Mesenchymal stem cell (in vitro differentiated cells and primary cell): ENCODE data around the gene C1orf87.
A peak's percentile ranks its signal among the peaks of the same experiment; 100 is the strongest.

Source experiments
- DNase-seq: peaks from one replicate; pipeline ENCODE4 v3.0.0-alpha.2; 2013
- H2AFZ ChIP-seq: one replicate; pipeline ENCODE4 v1.6.1; 2013; ENCODE audit warnings: low read depth, mild to moderate bottlenecking, control low read depth, inconsistent platforms, low read length, moderate library complexity
- H2AK5ac ChIP-seq: 2 replicates; pipeline ENCODE4 v1.6.1; 2013; ENCODE audit warnings: low read length, moderate library complexity, mild to moderate bottlenecking, inconsistent platforms; ENCODE audit not compliant: severe bottlenecking
- H2BK120ac ChIP-seq: one replicate; pipeline ENCODE4 v1.6.1; 2013; ENCODE audit warnings: low read depth, mild to moderate bottlenecking, inconsistent platforms, low read length, moderate library complexity
- H2BK12ac ChIP-seq, 2 experiments: one replicate each; pipeline ENCODE4 v1.6.1; 2013; ENCODE audit warnings: inconsistent platforms in 2 of 2, low read length in 2 of 2, mild to moderate bottlenecking in 2 of 2, moderate library complexity in 2 of 2, control low read depth in 1 of 2
- H2BK15ac ChIP-seq: one replicate; pipeline ENCODE4 v1.6.1; 2013; ENCODE audit warnings: mild to moderate bottlenecking, low read depth, inconsistent platforms; ENCODE audit not compliant: poor library complexity, severe bottlenecking
- H2BK5ac ChIP-seq: 2 replicates; pipeline ENCODE4 v1.6.1; 2013; ENCODE audit warnings: low read depth, mild to moderate bottlenecking, low read length, control low read depth, inconsistent platforms; ENCODE audit not compliant: poor library complexity, severe bottlenecking
- H3K14ac ChIP-seq, 2 experiments: one replicate each; pipeline ENCODE4 v1.6.1; 2013; ENCODE audit warnings: inconsistent platforms in 2 of 2, low read length in 2 of 2, control low read depth in 1 of 2, mild to moderate bottlenecking in 1 of 2, moderate library complexity in 1 of 2
- H3K18ac ChIP-seq, 2 experiments: one replicate each; pipeline ENCODE4 v1.6.1; 2013; ENCODE audit warnings: inconsistent platforms in 2 of 2, low read length in 2 of 2, control low read depth in 1 of 2, low read depth in 1 of 2, mild to moderate bottlenecking in 1 of 2
- H3K23ac ChIP-seq, 2 experiments: one replicate each; pipeline ENCODE4 v1.6.1; 2013; ENCODE audit warnings: inconsistent platforms in 2 of 2, low read length in 2 of 2, mild to moderate bottlenecking in 2 of 2, moderate library complexity in 2 of 2, control low read depth in 1 of 2
- H3K27ac ChIP-seq: 2 replicates; pipeline ENCODE4 v1.5.1; 2013; ENCODE audit warnings: mild to moderate bottlenecking, moderate library complexity, low read length, control low read depth, inconsistent platforms; ENCODE audit not compliant: poor library complexity, severe bottlenecking
- H3K27me3 ChIP-seq, 2 experiments: 2 replicates each; pipeline versions ENCODE4 v1.6.1 to v1.7.0; 2013; ENCODE audit warnings: low read length in 2 of 2, mild to moderate bottlenecking in 2 of 2, moderate library complexity in 2 of 2, control low read depth in 1 of 2, inconsistent platforms in 1 of 2; ENCODE audit not compliant: control insufficient read depth in 1 of 2, insufficient read depth in 1 of 2
- H3K36me3 ChIP-seq, 2 experiments: 2 replicates each; pipeline versions ENCODE4 v1.6.1 to v1.7.0; 2013; ENCODE audit warnings: low read length in 2 of 2, control low read depth in 1 of 2, inconsistent platforms in 1 of 2, low read depth in 1 of 2, mild to moderate bottlenecking in 1 of 2; ENCODE audit not compliant: insufficient read depth in 2 of 2, control insufficient read depth in 1 of 2
- H3K4ac ChIP-seq, 2 experiments: one replicate each; pipeline ENCODE4 v1.6.1; 2013; ENCODE audit warnings: inconsistent platforms in 2 of 2, low read length in 2 of 2, mild to moderate bottlenecking in 2 of 2, moderate library complexity in 2 of 2, control low read depth in 1 of 2, low read depth in 1 of 2
- H3K4me1 ChIP-seq: 2 replicates; pipeline ENCODE4 v1.6.1; 2013; ENCODE audit warnings: low read depth, low read length, control low read depth; ENCODE audit not compliant: control insufficient read depth, insufficient read depth
- H3K4me2 ChIP-seq: 2 replicates; pipeline ENCODE4 v1.6.1; 2013; ENCODE audit warnings: low read length, mild to moderate bottlenecking, inconsistent platforms; ENCODE audit not compliant: poor library complexity, severe bottlenecking
- H3K4me3 ChIP-seq, 2 experiments: 2 replicates each; pipeline versions ENCODE4 v1.5.1 to v1.7.0; 2013; ENCODE audit warnings: low read length in 2 of 2, mild to moderate bottlenecking in 2 of 2, control low read depth in 1 of 2, low read depth in 1 of 2; ENCODE audit not compliant: insufficient read depth in 1 of 2
- H3K79me1 ChIP-seq: replicated peaks from 2 replicates; pipeline ENCODE4 v1.6.1; 2013; ENCODE audit warnings: mild to moderate bottlenecking, control low read depth, low read length, inconsistent platforms; ENCODE audit not compliant: poor library complexity, severe bottlenecking
- H3K9ac ChIP-seq: 2 replicates; pipeline ENCODE4 v1.7.0; 2013; ENCODE audit warnings: mild to moderate bottlenecking, low read length, moderate library complexity
- H3K9me3 ChIP-seq: 2 replicates; pipeline ENCODE4 v1.7.0; 2013; ENCODE audit warnings: mild to moderate bottlenecking, low read length; ENCODE audit not compliant: control insufficient read depth
- H4K8ac ChIP-seq: one replicate; pipeline ENCODE4 v1.6.1; 2013; ENCODE audit warnings: inconsistent platforms, mild to moderate bottlenecking, low read length, moderate library complexity
- H4K91ac ChIP-seq: one replicate; pipeline ENCODE4 v1.6.1; 2013; ENCODE audit warnings: mild to moderate bottlenecking, low read length, inconsistent platforms
- WGBS: methylation state at CpG from one replicate; pipeline ENCODE4 v1.1.7; 2013; ENCODE audit warnings: mixed read lengths; 5-methylcytosine and 5-hydroxymethylcytosine counted together

The C1orf87 gene

DNA sequence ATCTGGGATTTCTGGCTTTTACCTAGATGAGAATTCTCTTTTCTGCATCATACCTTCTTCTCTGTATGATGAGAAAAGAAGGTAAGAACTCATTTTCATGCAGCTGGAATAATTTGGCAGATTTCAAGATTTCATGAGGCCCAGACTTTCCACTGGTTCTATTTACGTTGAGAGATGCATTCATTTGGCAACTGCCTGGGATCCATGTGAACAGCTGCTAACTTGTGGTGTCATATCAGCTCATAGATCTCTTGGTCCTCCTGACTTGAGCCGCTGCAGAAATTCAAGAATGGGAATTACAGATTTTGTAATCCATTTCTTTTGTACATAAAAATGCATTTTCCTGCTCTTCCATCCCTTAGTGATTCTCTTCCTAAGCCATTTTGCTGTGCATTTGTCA, 17.1 kb upstream of the C1orf87 start:
- H2BK15ac ChIP-seq, result no peak overlapping the region
- H2BK120ac ChIP-seq, result no peak overlapping the region
- H3K9me3 ChIP-seq, result no peaks in the 10 kb centered on the region
- no peaks in the 10 kb centered on the region for H3K4me1 ChIP-seq
- H3K27me3 ChIP-seq, result no peaks in the 10 kb centered on the region
- no peak overlapping the region for H2BK12ac ChIP-seq
- no peak overlapping the region for H2BK5ac ChIP-seq
- H3K4ac ChIP-seq, result no peak overlapping the region
- WGBS, result 55% methylated on average over 1 of the region's 2 CpGs
- no peak overlapping the region for H3K9ac ChIP-seq
- H3K4me2 ChIP-seq, result no peak overlapping the region
- no peaks in the 10 kb centered on the region for H3K36me3 ChIP-seq
- no peak overlapping the region for H3K27ac ChIP-seq
- H3K18ac ChIP-seq, result no peak overlapping the region
- H4K91ac ChIP-seq, result no peak overlapping the region
- no peak overlapping the region for H2AK5ac ChIP-seq
- H2AFZ ChIP-seq, result no peak overlapping the region
- H4K8ac ChIP-seq, result no peak overlapping the region
- DNase-seq, result no peak
- no peak overlapping the region for H3K23ac ChIP-seq
- H3K79me1 ChIP-seq, result no peaks in the 10 kb centered on the region
- H3K4me3 ChIP-seq, result no peak overlapping the region
- H3K14ac ChIP-seq, result no peak overlapping the region

DNA sequence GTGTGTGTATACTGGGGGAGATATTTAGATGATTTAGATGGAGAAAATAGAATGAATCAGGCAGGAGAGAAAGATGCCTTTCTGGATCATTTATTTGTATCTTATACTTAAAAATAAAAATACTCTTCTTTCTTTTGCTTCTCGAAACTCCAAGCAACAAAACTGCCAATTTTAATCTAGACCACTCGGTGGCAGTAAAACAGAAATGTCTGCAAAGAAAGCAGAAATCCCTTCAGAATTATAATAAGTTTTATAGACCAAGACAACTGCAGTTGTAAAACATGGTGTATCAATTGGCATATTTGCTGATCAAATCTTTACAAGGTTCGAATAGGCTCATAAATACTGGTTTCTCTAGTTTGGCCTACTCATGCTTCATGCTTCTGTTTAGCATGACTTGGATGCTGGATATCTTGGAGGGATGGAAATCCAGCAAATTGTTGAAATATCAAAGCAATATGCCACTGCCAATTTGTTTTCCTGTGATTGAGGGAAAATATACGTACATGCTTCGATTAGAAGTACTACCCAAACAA, 15.1 kb upstream of the C1orf87 start:
- Histone ChIP-seq H2BK12ac (no peak overlapping the region), H3K79me1 (no peaks in the 10 kb centered on the region), H3K4me1 (no peaks in the 10 kb centered on the region), H3K23ac (no peak overlapping the region), H3K18ac (no peak overlapping the region), H3K27ac (no peak overlapping the region), H3K36me3 (no peaks in the 10 kb centered on the region), H3K27me3 (no peaks in the 10 kb centered on the region), H3K14ac (no peak overlapping the region), H3K4me2 (no peak overlapping the region), H2BK120ac (no peak overlapping the region), H4K8ac (no peak overlapping the region), H2AFZ (no peak overlapping the region), H2BK15ac (no peak overlapping the region), H2AK5ac (no peak overlapping the region), H3K4ac (no peak overlapping the region), H3K9me3 (no peaks in the 10 kb centered on the region), H2BK5ac (no peak overlapping the region), H3K4me3 (no peak overlapping the region), H3K9ac (no peak overlapping the region), H4K91ac (no peak overlapping the region)
- 92% methylated on average over 5 of the region's 5 CpGs for WGBS
- DNase-seq, result no peak

DNA sequence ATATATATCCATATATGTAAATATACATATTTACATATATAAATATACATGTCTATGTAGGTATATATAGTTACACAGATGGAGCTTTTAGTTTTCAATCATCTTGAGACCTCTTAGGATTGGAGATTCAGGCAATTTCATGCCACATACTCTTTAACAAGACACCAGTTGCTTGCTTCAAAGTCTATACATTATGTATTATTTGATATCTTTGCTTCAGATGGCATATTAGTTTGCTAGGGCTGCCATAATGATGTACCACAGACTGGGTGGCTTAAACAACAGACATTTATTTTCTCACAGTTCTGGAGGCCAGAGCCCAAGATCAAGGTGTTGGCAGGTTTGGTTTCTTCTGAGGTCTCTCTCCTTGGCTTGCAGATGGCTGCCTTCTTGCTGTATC, 14.1 kb upstream of the C1orf87 start:
- no peak overlapping the region for H2BK120ac ChIP-seq
- no peak overlapping the region for H3K27ac ChIP-seq
- no peak overlapping the region for H2BK12ac ChIP-seq
- H3K4me2 ChIP-seq, result no peak overlapping the region
- H2BK15ac ChIP-seq, result no peak overlapping the region
- H3K4me1 ChIP-seq, result no peaks in the 10 kb centered on the region
- no peak overlapping the region for H3K18ac ChIP-seq
- H3K14ac ChIP-seq, result no peak overlapping the region
- H3K23ac ChIP-seq, result no peak overlapping the region
- H3K36me3 ChIP-seq, result no peaks in the 10 kb centered on the region
- H3K4me3 ChIP-seq, result no peak overlapping the region
- H3K9me3 ChIP-seq, result no peaks in the 10 kb centered on the region
- no peak overlapping the region for H4K91ac ChIP-seq
- no peak overlapping the region for H2BK5ac ChIP-seq
- no peak overlapping the region for H3K4ac ChIP-seq
- H4K8ac ChIP-seq, result no peak overlapping the region
- H3K9ac ChIP-seq, result no peak overlapping the region
- no peak overlapping the region for H2AFZ ChIP-seq
- no peak overlapping the region for H2AK5ac ChIP-seq
- no peak for DNase-seq
- no peaks in the 10 kb centered on the region for H3K79me1 ChIP-seq
- H3K27me3 ChIP-seq, result no peaks in the 10 kb centered on the region

DNA sequence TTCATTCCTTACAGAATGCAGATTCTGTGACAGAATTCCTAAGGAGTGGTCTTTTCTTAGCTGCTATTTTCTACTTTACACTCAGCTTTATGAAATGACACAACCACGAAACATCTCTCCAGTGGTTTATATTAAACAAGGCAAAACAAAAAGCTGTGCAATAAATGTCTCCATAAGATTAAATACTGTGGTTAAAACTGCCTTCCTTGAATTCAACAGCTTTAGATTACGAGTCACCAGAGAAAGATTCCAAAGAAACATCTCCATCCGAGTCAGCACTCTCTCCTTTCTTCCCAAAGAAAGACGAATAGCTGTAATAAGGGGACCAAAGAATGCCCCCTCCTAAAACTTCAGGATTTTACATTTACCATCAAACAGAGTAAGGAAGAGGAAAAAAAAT, 4.6 kb upstream of the C1orf87 start:
- peak; percentile 22 for DNase-seq
- Histone ChIP-seq H3K36me3 (no peaks in the 10 kb centered on the region), H3K23ac (no peak overlapping the region), H4K91ac (no peak overlapping the region), H2BK15ac (no peak overlapping the region), H2AFZ (no peak overlapping the region), H2BK120ac (no peak overlapping the region), H2BK12ac (no peak overlapping the region), H3K4me1 (peaks cover 5% of the 10 kb centered on the region), H3K9ac (no peak overlapping the region), H3K4ac (no peak overlapping the region), H4K8ac (no peak overlapping the region), H3K14ac (no peak overlapping the region), H3K27ac (no peak overlapping the region), H3K4me3 (no peak overlapping the region), H2BK5ac (no peak overlapping the region), H3K27me3 (peaks cover 16 to 24% of the 10 kb centered on the region in 2 experiments), H2AK5ac (no peak overlapping the region), H3K9me3 (no peaks in the 10 kb centered on the region), H3K79me1 (no peaks in the 10 kb centered on the region), H3K18ac (no peak overlapping the region), H3K4me2 (no peak overlapping the region)
- WGBS, result 25% methylated on average over 2 of the region's 4 CpGs
